DOHH2 (cell line): ENCODE results near the gene MTO1.
"Not testable (repeated sequence)": the region's sequence is repeated elsewhere in the genome, so short reads cannot be mapped to it uniquely, and the experiment has no call there.

Experiments
- H3F3A ChIP-seq: fragments of 200-600 bp; sonication (generic), shearing (Covaris generic); 2 replicates; pipeline ENCODE4 v1.6.0; 2016; ENCODE audit warnings: antibody characterized with exemption, mild to moderate bottlenecking; ENCODE audit not compliant: control insufficient read depth, insufficient read depth
- H3K27ac ChIP-seq: fragments of 200-600 bp; sonication (generic); 2 replicates; pipeline ENCODE4 v1.5.1; 2014; ENCODE audit warnings: low read depth, mild to moderate bottlenecking, low read length, moderate library complexity
- H3K27me3 ChIP-seq: fragments of 200-600 bp; sonication (generic); 2 replicates; pipeline ENCODE4 v1.6.1; 2014; ENCODE audit warnings: mild to moderate bottlenecking, low read length, mixed read lengths; ENCODE audit not compliant: control insufficient read depth
- H3K36me3 ChIP-seq: fragments of 200-600 bp; sonication (generic); 2 replicates; pipeline ENCODE4 v1.6.1; 2014; ENCODE audit warnings: mild to moderate bottlenecking, low read length, moderate library complexity, mixed read lengths; ENCODE audit not compliant: control insufficient read depth
- H3K4me1 ChIP-seq: fragments of 200-600 bp; sonication (generic); 2 replicates; pipeline ENCODE4 v1.6.1; 2014; ENCODE audit warnings: mild to moderate bottlenecking, low read length, mixed read lengths; ENCODE audit not compliant: control insufficient read depth
- H3K4me2 ChIP-seq: fragments of 200-600 bp; sonication (generic); 2 replicates; pipeline ENCODE4 v1.6.0; 2014; ENCODE audit warnings: mild to moderate bottlenecking, low read length, moderate library complexity
- H3K4me3 ChIP-seq: fragments of 200-600 bp; sonication (generic); 2 replicates; pipeline ENCODE4 v1.5.1; 2014; ENCODE audit warnings: mild to moderate bottlenecking, low read length, mixed read lengths
- H3K79me2 ChIP-seq: fragments of 200-600 bp; sonication (generic); 2 replicates; pipeline ENCODE4 v1.6.1; 2014; ENCODE audit warnings: mild to moderate bottlenecking, low read length, mixed read lengths; ENCODE audit not compliant: control insufficient read depth
- H3K9me2 ChIP-seq: fragments of 200-600 bp; sonication (generic); replicated peaks from 2 replicates; pipeline ENCODE4 v1.6.1; 2014; ENCODE audit warnings: mild to moderate bottlenecking, low read length, mixed read lengths; ENCODE audit not compliant: control insufficient read depth
- H3K9me3 ChIP-seq: fragments of 200-600 bp; sonication (generic); 2 replicates; pipeline ENCODE4 v1.6.1; 2014; ENCODE audit warnings: antibody characterized with exemption, low read length, mixed read lengths; ENCODE audit not compliant: control insufficient read depth, insufficient read depth
- H4K20me1 ChIP-seq: fragments of 200-600 bp; sonication (generic); 2 replicates; pipeline ENCODE4 v1.6.0; 2014; ENCODE audit warnings: low read depth, mild to moderate bottlenecking, antibody characterized with exemption, low read length, moderate library complexity; ENCODE audit not compliant: control insufficient read depth, insufficient read depth
- CTCF ChIP-seq: fragments of 200-600 bp; sonication (generic); IDR thresholded peaks from one replicate; pipeline ENCODE4 v1.5.1; 2014; ENCODE audit warnings: antibody characterized with exemption, mild to moderate bottlenecking, low read depth, low read length; ENCODE audit not compliant: poor library complexity, severe bottlenecking
- EZH2phosphoT487 ChIP-seq: fragments of 200-600 bp; sonication (generic); IDR thresholded peaks from 2 replicates; pipeline ENCODE4 v1.6.1; 2017; ENCODE audit warnings: borderline replicate concordance, mild to moderate bottlenecking, antibody characterized with exemption, low read length, moderate library complexity, mixed read lengths

Gene MTO1

GRCh38 chr6:73504160-73504559, 42.6 kb downstream of the MTO1 start:
- H3K4me1 ChIP-seq, result no peaks in the 10 kb centered on the region
- H3K27me3 ChIP-seq, result no peaks in the 10 kb centered on the region
- no peaks in the 10 kb centered on the region for H3K9me3 ChIP-seq
- H3K27ac ChIP-seq, result no peak overlapping the region
- no peaks in the 10 kb centered on the region for H4K20me1 ChIP-seq
- H3F3A ChIP-seq, result peaks cover 18% of the 10 kb centered on the region
- no peaks in the 10 kb centered on the region for H3K9me2 ChIP-seq
- no peak for TF ChIP-seq EZH2phosphoT487
- no peak for TF ChIP-seq CTCF
- H3K79me2 ChIP-seq, result no peaks in the 10 kb centered on the region
- peaks cover 42% of the 10 kb centered on the region for H3K36me3 ChIP-seq
- no peak overlapping the region for H3K4me2 ChIP-seq
- H3K4me3 ChIP-seq, result no peak overlapping the region

- no peaks in the 10 kb centered on the region for H4K20me1 ChIP-seq
- H3K36me3 ChIP-seq, result peaks cover 33% of the 10 kb centered on the region
- H3F3A ChIP-seq, result peaks cover 24% of the 10 kb centered on the region
- TF ChIP-seq CTCF (no peak), EZH2phosphoT487 (no peak)
- no peaks in the 10 kb centered on the region for H3K9me2 ChIP-seq
- no peaks in the 10 kb centered on the region for H3K79me2 ChIP-seq
- no peak overlapping the region for H3K4me3 ChIP-seq
- H3K4me2 ChIP-seq, result no peak overlapping the region
- no peak overlapping the region for H3K27ac ChIP-seq
- no peaks in the 10 kb centered on the region for H3K27me3 ChIP-seq
- no peaks in the 10 kb centered on the region for H3K4me1 ChIP-seq
- no peaks in the 10 kb centered on the region for H3K9me3 ChIP-seq
Observed at GRCh38 chr6:73505142-73505541, 43.6 kb downstream of the MTO1 start.

GRCh38 chr6:73505705-73506104, 44.2 kb downstream of the MTO1 start:
- not testable (repeated sequence) for H3K4me1 ChIP-seq, H3K9me3 ChIP-seq, H3K79me2 ChIP-seq, H3K27me3 ChIP-seq, H3K4me3 ChIP-seq, H3K27ac ChIP-seq, H3K4me2 ChIP-seq, H3K9me2 ChIP-seq, H4K20me1 ChIP-seq
- H3K36me3 ChIP-seq, result peaks cover 28% of the 10 kb centered on the region
- peaks cover 24% of the 10 kb centered on the region for H3F3A ChIP-seq

GRCh38 chr6:73506246-73506645, 44.7 kb downstream of the MTO1 start:
- Histone ChIP-seq H3K9me3 (no peaks in the 10 kb centered on the region), H3K36me3 (peaks cover 23% of the 10 kb centered on the region), H3K79me2 (no peaks in the 10 kb centered on the region), H3K27ac (no peak overlapping the region), H3K27me3 (no peaks in the 10 kb centered on the region), H3K9me2 (no peaks in the 10 kb centered on the region), H4K20me1 (no peaks in the 10 kb centered on the region), H3K4me1 (no peaks in the 10 kb centered on the region), H3F3A (peaks cover 24% of the 10 kb centered on the region), H3K4me3 (no peak overlapping the region), H3K4me2 (no peak overlapping the region)
- no peak for TF ChIP-seq EZH2phosphoT487
- TF ChIP-seq CTCF, result no peak
